ENCODE results near the gene GNAI1. TPM values are rescaled to one million over a fixed set of nuclear protein-coding genes. Genes with fewer than 3 reads are reported as not detected.

GNAI1 gene
- total RNA-seq, 1 donor = 73.8 TPM

GRCh38 chr7:80199051-80199450, 64.4 kb downstream of the GNAI1 start:
- no peak for DNase-seq (ENCODE audit: low read depth)
- no peak overlapping the region for H3K4me3 ChIP-seq (ENCODE audit: low read depth, low read length)
- no peak for TF ChIP-seq CTCF (IDR thresholded peaks at IDR 0.05; ENCODE audit: insufficient read depth, low read depth, low read length)

- H3K4me3 ChIP-seq (ENCODE audit: low read depth, low read length) = no peak overlapping the region
- no peak for TF ChIP-seq CTCF (IDR thresholded peaks at IDR 0.05; ENCODE audit: insufficient read depth, low read depth, low read length)
- DNase-seq (ENCODE audit: low read depth) = no peak
Measured at GRCh38 chr7:80204454-80204853, 69.8 kb downstream of the GNAI1 start.

- no peak for DNase-seq (ENCODE audit: low read depth)
- TF ChIP-seq CTCF (IDR thresholded peaks at IDR 0.05; ENCODE audit: insufficient read depth, low read depth, low read length) = no peak
- H3K4me3 ChIP-seq (ENCODE audit: low read depth, low read length) = no peak overlapping the region
Measured at GRCh38 chr7:80204919-80205318, 70.3 kb downstream of the GNAI1 start.

- DNase-seq (ENCODE audit: low read depth) = no peak
- no peak for TF ChIP-seq CTCF (IDR thresholded peaks at IDR 0.05; ENCODE audit: insufficient read depth, low read depth, low read length)
- no peak overlapping the region for H3K4me3 ChIP-seq (ENCODE audit: low read depth, low read length)
Measured at GRCh38 chr7:80206763-80207162, 72.1 kb downstream of the GNAI1 start.

GRCh38 chr7:80207501-80207900, 72.9 kb downstream of the GNAI1 start:
- TF ChIP-seq CTCF (IDR thresholded peaks at IDR 0.05; ENCODE audit: insufficient read depth, low read depth, low read length) = no peak
- no peak overlapping the region for H3K4me3 ChIP-seq (ENCODE audit: low read depth, low read length)
- peak; percentile 35 for DNase-seq (ENCODE audit: low read depth)

GRCh38 chr7:80208700-80209099, 74.1 kb downstream of the GNAI1 start:
- no peak overlapping the region for H3K4me3 ChIP-seq (ENCODE audit: low read depth, low read length)
- no peak for DNase-seq (ENCODE audit: low read depth)
- TF ChIP-seq CTCF (IDR thresholded peaks at IDR 0.05; ENCODE audit: insufficient read depth, low read depth, low read length) = no peak

GRCh38 chr7:80210400-80210799, 75.8 kb downstream of the GNAI1 start:
- no peak overlapping the region for H3K4me3 ChIP-seq (ENCODE audit: low read depth, low read length)
- TF ChIP-seq CTCF (IDR thresholded peaks at IDR 0.05; ENCODE audit: insufficient read depth, low read depth, low read length) = no peak
- peak; percentile 41 for DNase-seq (ENCODE audit: low read depth)

All from fibroblast of villous mesenchyme (primary cell).